DMS153 treated with DMSO at 0.1 percent for 48 hours (cell line): ENCODE results near the gene LRRK1.

Source experiments
- DNase-seq: peaks from one replicate; lab custom pipeline; 2025; ENCODE audit not compliant: unreplicated experiment; lab: John Stamatoyannopoulos, UW

The LRRK1 gene

GRCh38 chr15:100931143-100931890 lies 12.2 kb downstream of the LRRK1 start:
- DNase-seq: no peak

GRCh38 chr15:100932676-100933348 lies 13.7 kb downstream of the LRRK1 start:
- no peak for DNase-seq

GRCh38 chr15:100934166-100934565 lies 15.0 kb downstream of the LRRK1 start:
- DNase-seq: no peak

- no peak for DNase-seq
Measured at GRCh38 chr15:100934726-100935125, 15.6 kb downstream of the LRRK1 start.

- no peak for DNase-seq
Measured at GRCh38 chr15:100937171-100937570, 18.0 kb downstream of the LRRK1 start.

- no peak for DNase-seq
Measured at GRCh38 chr15:100939791-100940190, 20.6 kb downstream of the LRRK1 start.

- DNase-seq: no peak
Measured at GRCh38 chr15:100940767-100941379, 21.7 kb downstream of the LRRK1 start.

- DNase-seq: no peak
Measured at GRCh38 chr15:100941536-100941935, 22.4 kb downstream of the LRRK1 start.

- DNase-seq: no peak
Measured at GRCh38 chr15:100942656-100943425, 23.7 kb downstream of the LRRK1 start.

- DNase-seq: no peak
Measured at GRCh38 chr15:100944244-100944895, 25.2 kb downstream of the LRRK1 start.

- DNase-seq: no peak
Measured at GRCh38 chr15:100944986-100945385, 25.8 kb downstream of the LRRK1 start.

GRCh38 chr15:100947760-100948429 lies 28.7 kb downstream of the LRRK1 start:
- DNase-seq: no peak

- no peak for DNase-seq
Measured at GRCh38 chr15:100948430-100948762, 29.2 kb downstream of the LRRK1 start.

- DNase-seq: no peak
Measured at GRCh38 chr15:100949691-100950090, 30.5 kb downstream of the LRRK1 start.

- DNase-seq: no peak
Measured at GRCh38 chr15:100951965-100952364, 32.8 kb downstream of the LRRK1 start.

GRCh38 chr15:100952566-100952965 lies 33.4 kb downstream of the LRRK1 start:
- DNase-seq: no peak

GRCh38 chr15:100958326-100959065 lies 39.3 kb downstream of the LRRK1 start:
- no peak for DNase-seq

GRCh38 chr15:100959066-100960050 lies 40.2 kb downstream of the LRRK1 start:
- DNase-seq: no peak

GRCh38 chr15:100966997-100967396 lies 47.8 kb downstream of the LRRK1 start:
- no peak for DNase-seq
